WERI-Rb-1 (cell line): ENCODE measurements around the gene ASCL4.

ENCODE experiments used
- DNase-seq: peaks from one replicate; pipeline ENCODE4 v3.0.0-alpha.2; 2020
- H3K27ac ChIP-seq: fragments of 250-450 bp; sonication (Bioruptor Pico); 2 replicates; pipeline ENCODE4 v1.5.1; 2020; ENCODE audit warnings: mild to moderate bottlenecking, moderate library complexity
- H3K27me3 ChIP-seq: fragments of 250-450 bp; sonication (Bioruptor Pico); 2 replicates; pipeline ENCODE4 v1.5.1; 2021; ENCODE audit warnings: mild to moderate bottlenecking, low read depth, moderate library complexity; ENCODE audit not compliant: insufficient read depth, severe bottlenecking
- H3K36me3 ChIP-seq: fragments of 250-450 bp; sonication (Bioruptor Pico); 2 replicates; pipeline ENCODE4 v1.5.1; 2020; ENCODE audit warnings: mild to moderate bottlenecking, moderate library complexity
- H3K4me3 ChIP-seq: 2 replicates; pipeline ENCODE4 v1.5.1; 2011; ENCODE audit warnings: low read depth, mild to moderate bottlenecking, control low read depth, low read length
- H3K9me3 ChIP-seq: fragments of 250-450 bp; sonication (Bioruptor Pico); 2 replicates; pipeline ENCODE4 v1.5.1; 2021; ENCODE audit warnings: mild to moderate bottlenecking, moderate library complexity; ENCODE audit not compliant: severe bottlenecking
- TF ChIP-seq, protein P1 (sequence below): IDR thresholded peaks from 2 replicates; pipeline ENCODE4 v1.5.1; 2011; ENCODE audit warnings: low read depth, mild to moderate bottlenecking, control low read depth, inconsistent platforms, low read length

ASCL4 gene

GRCh38 chr12:107788690-107789458, 14.4 kb downstream of the ASCL4 start:
- TF ChIP-seq, protein P1, sequence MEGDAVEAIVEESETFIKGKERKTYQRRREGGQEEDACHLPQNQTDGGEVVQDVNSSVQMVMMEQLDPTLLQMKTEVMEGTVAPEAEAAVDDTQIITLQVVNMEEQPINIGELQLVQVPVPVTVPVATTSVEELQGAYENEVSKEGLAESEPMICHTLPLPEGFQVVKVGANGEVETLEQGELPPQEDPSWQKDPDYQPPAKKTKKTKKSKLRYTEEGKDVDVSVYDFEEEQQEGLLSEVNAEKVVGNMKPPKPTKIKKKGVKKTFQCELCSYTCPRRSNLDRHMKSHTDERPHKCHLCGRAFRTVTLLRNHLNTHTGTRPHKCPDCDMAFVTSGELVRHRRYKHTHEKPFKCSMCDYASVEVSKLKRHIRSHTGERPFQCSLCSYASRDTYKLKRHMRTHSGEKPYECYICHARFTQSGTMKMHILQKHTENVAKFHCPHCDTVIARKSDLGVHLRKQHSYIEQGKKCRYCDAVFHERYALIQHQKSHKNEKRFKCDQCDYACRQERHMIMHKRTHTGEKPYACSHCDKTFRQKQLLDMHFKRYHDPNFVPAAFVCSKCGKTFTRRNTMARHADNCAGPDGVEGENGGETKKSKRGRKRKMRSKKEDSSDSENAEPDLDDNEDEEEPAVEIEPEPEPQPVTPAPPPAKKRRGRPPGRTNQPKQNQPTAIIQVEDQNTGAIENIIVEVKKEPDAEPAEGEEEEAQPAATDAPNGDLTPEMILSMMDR, result no peak
- peak; percentile 21 for DNase-seq
- peaks cover 16% of the 10 kb centered on the region for H3K27me3 ChIP-seq
- peaks cover 11% of the 10 kb centered on the region for H3K9me3 ChIP-seq
- H3K27ac ChIP-seq, result no peak overlapping the region
- H3K4me3 ChIP-seq, result no peak overlapping the region
- no peaks in the 10 kb centered on the region for H3K36me3 ChIP-seq

DNA sequence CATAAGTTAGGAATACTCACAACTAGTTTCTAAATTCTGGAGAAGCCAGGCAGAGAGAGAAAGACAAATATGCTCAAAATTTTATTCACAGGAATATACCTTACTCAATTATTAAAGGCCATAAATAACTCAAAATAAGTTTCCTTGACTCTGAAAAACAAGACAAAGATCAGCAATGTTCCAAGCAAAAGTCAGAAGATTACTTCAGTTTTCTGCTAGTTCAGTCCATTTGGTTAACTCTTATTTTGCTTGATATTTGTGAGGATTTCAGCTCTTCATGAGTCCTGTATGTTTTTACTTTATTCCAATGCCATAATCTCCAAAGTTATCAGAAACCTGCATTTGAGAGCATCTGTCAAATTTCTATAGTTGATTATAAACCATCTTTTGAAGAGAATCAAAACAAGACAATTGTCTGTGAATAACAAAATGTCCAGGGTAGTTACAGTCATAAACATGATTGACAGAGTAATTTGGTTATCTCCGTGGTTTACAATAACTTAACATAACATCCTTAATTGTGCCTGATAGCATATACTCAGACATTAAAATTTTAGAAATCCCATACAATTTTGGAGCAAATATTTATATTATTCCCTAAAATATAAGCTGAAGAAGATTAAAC, 17.1 kb downstream of the ASCL4 start:
- Histone ChIP-seq H3K36me3 (no peaks in the 10 kb centered on the region), H3K27me3 (peaks cover 34% of the 10 kb centered on the region), H3K4me3 (no peak overlapping the region), H3K9me3 (peaks cover 11% of the 10 kb centered on the region), H3K27ac (no peak overlapping the region)
- TF ChIP-seq, protein P1, result no peak
- no peak for DNase-seq

DNA sequence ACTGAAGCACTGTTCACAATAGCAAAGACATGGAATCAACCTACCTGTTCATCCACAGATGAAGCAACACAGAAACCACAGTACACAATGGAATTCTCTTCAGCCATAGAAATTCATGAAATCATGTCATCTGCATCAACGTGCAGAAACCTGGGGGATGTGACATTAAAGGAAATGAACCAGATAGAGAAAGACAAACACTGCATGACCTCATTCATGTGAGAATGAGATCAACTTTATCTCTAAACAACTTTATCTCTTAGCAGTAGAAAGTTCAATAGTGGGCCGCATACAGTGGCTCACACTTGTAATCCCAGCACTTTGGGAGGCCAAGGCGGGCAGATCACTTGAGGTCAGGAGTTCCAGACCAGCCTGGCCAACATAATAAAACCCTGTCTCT, 19.9 kb downstream of the ASCL4 start:
- DNase-seq, result no peak
- H3K27me3 ChIP-seq, result peaks cover 28% of the 10 kb centered on the region
- H3K4me3 ChIP-seq, result no peak overlapping the region
- H3K9me3 ChIP-seq, result peaks cover 11% of the 10 kb centered on the region
- TF ChIP-seq, protein P1, result no peak
- no peaks in the 10 kb centered on the region for H3K36me3 ChIP-seq
- H3K27ac ChIP-seq, result no peak overlapping the region

DNA sequence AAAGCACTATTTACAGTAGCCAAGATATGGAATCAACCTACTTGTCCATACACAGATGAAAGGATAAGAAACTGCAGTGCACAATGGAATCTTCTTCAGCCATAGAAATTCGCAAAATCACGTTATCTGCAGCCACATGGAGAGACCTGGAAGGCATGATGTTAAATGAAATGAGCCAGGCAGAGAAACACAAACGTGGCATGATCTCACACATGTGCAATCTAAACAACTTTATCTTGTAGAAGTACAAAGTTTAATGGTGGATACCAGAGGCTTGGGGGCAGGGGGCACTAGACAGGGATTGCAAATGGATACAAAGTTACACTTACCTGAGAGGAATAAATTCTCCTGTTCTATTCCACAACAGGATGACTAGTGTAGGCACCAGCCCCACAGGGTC, 24.1 kb downstream of the ASCL4 start:
- Histone ChIP-seq H3K27ac (no peak overlapping the region), H3K27me3 (peaks cover 34% of the 10 kb centered on the region)

GRCh38 chr12:107801150-107801549, 26.6 kb downstream of the ASCL4 start:
- TF ChIP-seq, protein P1, result no peak
- Histone ChIP-seq H3K4me3 (no peak overlapping the region), H3K9me3 (no peaks in the 10 kb centered on the region), H3K27ac (no peak overlapping the region), H3K27me3 (peaks cover 13% of the 10 kb centered on the region), H3K36me3 (no peaks in the 10 kb centered on the region)
- DNase-seq, result no peak

More for the DNA sequence above, 24.1 kb downstream of the ASCL4 start:
- Histone ChIP-seq H3K36me3 (no peaks in the 10 kb centered on the region), H3K9me3 (no peaks in the 10 kb centered on the region), H3K4me3 (no peak overlapping the region)
- no peak for DNase-seq
- TF ChIP-seq, protein P1, result no peak

DNA sequence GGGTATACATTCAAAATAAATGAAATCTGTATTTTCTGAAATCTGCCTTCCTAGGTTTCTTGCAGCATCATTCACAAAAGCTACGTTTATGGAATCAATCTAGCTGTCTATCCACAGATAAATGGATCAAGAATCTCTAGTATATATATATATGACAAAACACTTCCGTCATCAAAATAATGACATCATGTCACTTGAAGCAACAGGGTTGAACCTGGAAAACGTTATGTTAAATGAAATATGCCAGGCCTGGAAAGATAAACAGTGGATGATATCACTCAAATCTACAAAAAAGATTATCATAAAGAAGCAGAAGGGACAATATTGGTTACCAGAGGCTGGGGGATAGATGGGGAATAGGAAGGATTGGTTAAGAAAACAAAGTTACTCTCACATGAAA, 28.6 kb downstream of the ASCL4 start:
- Histone ChIP-seq H3K4me3 (no peak overlapping the region), H3K36me3 (no peaks in the 10 kb centered on the region), H3K9me3 (no peaks in the 10 kb centered on the region), H3K27ac (no peak overlapping the region), H3K27me3 (peaks cover 10% of the 10 kb centered on the region)
- TF ChIP-seq, protein P1, result no peak
- no peak for DNase-seq
